Measurements from ENCODE around the gene TYW1. TPM values are rescaled to one million over a fixed set of nuclear protein-coding genes. Genes with fewer than 3 reads are reported as not detected.
A peak's percentile ranks its signal among the peaks of the same experiment; 100 is the strongest.

The TYW1 gene
- total RNA-seq, 2 experiments from 2014 or later: 16.6 to 17.5 TPM

GRCh38 chr7:66952343-66953043, 44.1 kb upstream of the TYW1 start:
- peaks cover 42% of the 10 kb centered on the region for H3K36me3 Mint-ChIP-seq (ENCODE audit: low read depth)
- ChIA-PET CTCF (no interaction called here), POLR2A (interaction anchor here (0.5 to 0.6 kb wide), 2 partner anchors 8 to 11 kb away, joined by 3 read pairs; no protein-coding TSS in a partner anchor)
- H3K9me3 Mint-ChIP-seq: no peaks in the 10 kb centered on the region
- DNase-seq (no peak), ATAC-seq (no peak)
- TF ChIP-seq CTCF (IDR thresholded peaks at IDR 0.05): no peak
- H3K27me3 Mint-ChIP-seq: no peaks in the 10 kb centered on the region
- no peak overlapping the region for H3K4me3 Mint-ChIP-seq
- intact Hi-C loops (cut with micrococcal nuclease): no loop called here
- peak overlapping the region; percentile 5 for H3K27ac Mint-ChIP-seq
- peaks cover 3% of the 10 kb centered on the region for H3K4me1 Mint-ChIP-seq (ENCODE audit: low read depth)

GRCh38 chr7:66953044-66953427, 43.6 kb upstream of the TYW1 start:
- Mint-ChIP-seq H3K27me3 (no peaks in the 10 kb centered on the region), H3K9me3 (no peaks in the 10 kb centered on the region), H3K4me1 (ENCODE audit: low read depth) (peaks cover 3% of the 10 kb centered on the region), H3K36me3 (ENCODE audit: low read depth) (peaks cover 43% of the 10 kb centered on the region), H3K4me3 (no peak overlapping the region), H3K27ac (no peak overlapping the region)
- no peak for ATAC-seq
- CTCF ChIA-PET: no interaction called here
- no peak for TF ChIP-seq CTCF (IDR thresholded peaks at IDR 0.05)
- no peak for DNase-seq
- POLR2A ChIA-PET: no interaction called here
- intact Hi-C loops (cut with micrococcal nuclease): no loop called here

- no peak for ATAC-seq
- H3K27me3 Mint-ChIP-seq: no peaks in the 10 kb centered on the region
- no peak for DNase-seq
- CTCF ChIA-PET: interaction anchor here (1.2 kb wide), 1 partner anchor 16 kb away, joined by 3 read pairs; no protein-coding TSS in a partner anchor
- H3K4me3 Mint-ChIP-seq: no peak overlapping the region
- H3K27ac Mint-ChIP-seq: peak overlapping the region; percentile 20
- POLR2A ChIA-PET: no interaction called here
- H3K9me3 Mint-ChIP-seq: no peaks in the 10 kb centered on the region
- H3K36me3 Mint-ChIP-seq (ENCODE audit: low read depth): peaks cover 35% of the 10 kb centered on the region
- TF ChIP-seq CTCF (IDR thresholded peaks at IDR 0.05): no peak
- intact Hi-C loops (cut with micrococcal nuclease): no loop called here
- H3K4me1 Mint-ChIP-seq (ENCODE audit: low read depth): peaks cover 3% of the 10 kb centered on the region
Observed at GRCh38 chr7:66957595-66958290, 38.9 kb upstream of the TYW1 start.

GRCh38 chr7:66958538-66959350, 37.9 kb upstream of the TYW1 start:
- H3K4me3 Mint-ChIP-seq: no peak overlapping the region
- H3K4me1 Mint-ChIP-seq (ENCODE audit: low read depth): peaks cover 3% of the 10 kb centered on the region
- DNase-seq: no peak
- intact Hi-C loops (cut with micrococcal nuclease): no loop called here
- POLR2A ChIA-PET: interaction anchor here (0.6 to 0.9 kb wide), 2 partner anchors 19 to 1583 kb away, joined by 4 read pairs; no protein-coding TSS in a partner anchor
- ATAC-seq: no peak
- H3K36me3 Mint-ChIP-seq (ENCODE audit: low read depth): peaks cover 28% of the 10 kb centered on the region
- no peaks in the 10 kb centered on the region for H3K27me3 Mint-ChIP-seq
- H3K27ac Mint-ChIP-seq: no peak overlapping the region
- TF ChIP-seq CTCF (IDR thresholded peaks at IDR 0.05): no peak
- no peaks in the 10 kb centered on the region for H3K9me3 Mint-ChIP-seq
- CTCF ChIA-PET: no interaction called here
